SK-N-SH treated with all-trans-retinoic acid at 6 μM for 48 hours (cell line): Measurements from ENCODE around the gene ARHGEF38.

Experiments used
- ATAC-seq: fragments of 200-7000 bp; cut with Tn5 transposase; 3 replicates; pipeline ENCODE4 v1.9.1; 2020; ENCODE audit warnings: mild to moderate bottlenecking, moderate library complexity
- CREB5 ChIP-seq: fragments of 250-450 bp; sonication (Bioruptor Pico); IDR thresholded peaks from 2 replicates; pipeline ENCODE4 v1.5.1; 2020; ENCODE audit warnings: low read depth, mild to moderate bottlenecking, moderate library complexity
- CSRNP3 ChIP-seq: fragments of 250-450 bp; sonication (Bioruptor Pico); IDR thresholded peaks from 2 replicates; pipeline ENCODE4 v1.5.1; 2021; ENCODE audit warnings: mild to moderate bottlenecking, moderate library complexity
- ESRRG ChIP-seq: fragments of 250-450 bp; sonication (Bioruptor Pico); IDR thresholded peaks from 2 replicates; pipeline ENCODE4 v1.6.1; 2021; ENCODE audit warnings: mild to moderate bottlenecking
- GLIS3 ChIP-seq: fragments of 250-450 bp; sonication (Bioruptor Pico); IDR thresholded peaks from 2 replicates; pipeline ENCODE4 v1.5.0; 2020; ENCODE audit warnings: mild to moderate bottlenecking, moderate library complexity
- OSR1 ChIP-seq: fragments of 250-450 bp; sonication (Bioruptor Pico); IDR thresholded peaks from 2 replicates; pipeline ENCODE4 v1.8.0; 2022; ENCODE audit warnings: moderate library complexity, mild to moderate bottlenecking, inconsistent platforms
- PATZ1 ChIP-seq: fragments of 250-450 bp; sonication (Bioruptor Pico); IDR thresholded peaks from 2 replicates; pipeline ENCODE4 v1.8.0; 2020; ENCODE audit warnings: mild to moderate bottlenecking, moderate library complexity, borderline replicate concordance
- POU6F1 ChIP-seq: fragments of 250-450 bp; sonication (Bioruptor Pico); IDR thresholded peaks from 2 replicates; pipeline ENCODE4 v1.8.0; 2021; ENCODE audit warnings: low read depth, mild to moderate bottlenecking, moderate library complexity, borderline replicate concordance
- PPARA ChIP-seq: fragments of 250-450 bp; sonication (Bioruptor Pico); IDR thresholded peaks from 2 replicates; pipeline ENCODE4 v1.5.0; 2020; ENCODE audit warnings: mild to moderate bottlenecking, borderline replicate concordance
- SNAI2 ChIP-seq: fragments of 250-450 bp; sonication (Bioruptor Pico); IDR thresholded peaks from 2 replicates; pipeline ENCODE4 v1.5.0; 2020; ENCODE audit warnings: mild to moderate bottlenecking, moderate library complexity
- TCF4 ChIP-seq: fragments of 250-450 bp; sonication (Bioruptor Pico); IDR thresholded peaks from 2 replicates; pipeline ENCODE4 v1.8.0; 2021; ENCODE audit warnings: mild to moderate bottlenecking, moderate library complexity, borderline replicate concordance
- TOX ChIP-seq: fragments of 250-450 bp; sonication (Bioruptor Pico); IDR thresholded peaks from 2 replicates; pipeline ENCODE4 v1.8.0; 2021; ENCODE audit warnings: mild to moderate bottlenecking, moderate library complexity, borderline replicate concordance
- TSHZ2 ChIP-seq: fragments of 250-450 bp; sonication (Bioruptor Pico); IDR thresholded peaks from 2 replicates; pipeline ENCODE4 v1.5.0; 2020; ENCODE audit warnings: mild to moderate bottlenecking, moderate library complexity
- ZC3H10 ChIP-seq: fragments of 250-450 bp; sonication (Bioruptor Pico); IDR thresholded peaks from 2 replicates; pipeline ENCODE4 v1.5.1; 2021; ENCODE audit warnings: mild to moderate bottlenecking, moderate library complexity
- ZFP3 ChIP-seq: fragments of 250-450 bp; sonication (Bioruptor Pico); IDR thresholded peaks from 2 replicates; pipeline ENCODE4 v1.5.0; 2020; ENCODE audit warnings: mild to moderate bottlenecking, moderate library complexity
- ZFP30 ChIP-seq: fragments of 450-650 bp; formaldehyde crosslinking; IDR thresholded peaks from 2 replicates; pipeline ENCODE4 v1.5.0; 2022; ENCODE audit warnings: mild to moderate bottlenecking, moderate library complexity
- ZNF565 ChIP-seq: fragments of 450-650 bp; formaldehyde crosslinking; conservative IDR thresholded peaks from 2 replicates; pipeline ENCODE4 v1.5.0; 2020; ENCODE audit warnings: low read depth, mild to moderate bottlenecking, moderate library complexity
- ZNF70 ChIP-seq: fragments of 450-650 bp; formaldehyde crosslinking; IDR thresholded peaks from 2 replicates; pipeline ENCODE4 v1.5.0; 2020; ENCODE audit warnings: mild to moderate bottlenecking, moderate library complexity
- ZNF8 ChIP-seq: fragments of 450-650 bp; formaldehyde crosslinking; IDR thresholded peaks from 2 replicates; pipeline ENCODE4 v1.5.0; 2020; ENCODE audit warnings: mild to moderate bottlenecking, moderate library complexity

The ARHGEF38 gene

DNA sequence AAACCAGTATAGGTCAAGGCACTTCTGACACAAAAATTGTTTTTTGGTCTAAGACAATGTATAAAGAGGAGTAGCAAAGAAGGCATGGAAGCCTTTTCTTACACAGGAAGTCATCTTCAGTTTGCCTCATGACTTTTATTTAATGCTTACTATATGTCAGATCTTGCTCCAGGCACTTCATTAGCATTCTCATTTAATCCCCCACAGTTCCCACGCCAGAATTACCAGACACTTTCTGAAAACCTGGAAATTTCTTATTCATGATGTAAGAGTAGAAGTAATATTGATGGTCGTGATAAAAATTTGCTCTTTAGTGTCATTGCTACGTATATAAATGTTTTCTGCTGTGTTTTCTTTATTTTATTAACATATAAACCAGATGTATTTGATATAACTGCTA is 39.2 kb downstream of the ARHGEF38 start:
- no peak for TF ChIP-seq CSRNP3
- TF ChIP-seq TSHZ2 (CRISPR knock-in tag) = no peak
- no peak for TF ChIP-seq ZC3H10 (CRISPR knock-in tag)
- TF ChIP-seq ZFP30 = no peak
- TF ChIP-seq ESRRG = no peak
- no peak for ATAC-seq

GRCh38 chr4:105594099-105595010 is 41.9 kb downstream of the ARHGEF38 start:
- ATAC-seq = no peak
- no peak for TF ChIP-seq PATZ1 (CRISPR knock-in tag)
- no peak for TF ChIP-seq ZNF565
- no peak for TF ChIP-seq ZNF70 (CRISPR knock-in tag)
- TF ChIP-seq ZC3H10 (CRISPR knock-in tag) = no peak

DNA sequence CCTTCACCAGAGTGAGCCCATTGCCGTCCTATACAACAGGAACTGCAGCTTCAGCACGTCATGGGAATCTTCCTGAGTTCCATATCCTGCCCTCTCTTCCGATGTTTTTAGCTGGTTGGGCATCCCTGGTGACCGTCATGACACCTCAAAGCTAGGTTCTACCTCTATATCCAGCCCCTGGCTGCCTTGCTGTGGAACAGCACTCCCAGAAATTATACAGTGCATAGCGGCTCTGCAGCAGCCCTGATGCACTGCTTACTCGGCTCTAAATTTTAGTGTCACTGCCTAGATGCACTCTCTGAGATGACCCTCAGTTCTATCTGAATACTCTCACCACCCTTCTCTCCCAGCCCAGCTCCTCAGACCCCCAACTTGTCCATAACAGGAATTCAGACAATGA is 44.3 kb downstream of the ARHGEF38 start:
- ATAC-seq = no peak
- no peak for TF ChIP-seq ZFP30
- no peak for TF ChIP-seq CSRNP3
- no peak for TF ChIP-seq PPARA (CRISPR knock-in tag)
- no peak for TF ChIP-seq ZNF70 (CRISPR knock-in tag)
- TF ChIP-seq ZFP3 (CRISPR knock-in tag) = no peak
- no peak for TF ChIP-seq ESRRG
- TF ChIP-seq SNAI2 (CRISPR knock-in tag) = no peak
- TF ChIP-seq OSR1 = no peak
- no peak for TF ChIP-seq CREB5
- no peak for TF ChIP-seq ZNF565
- TF ChIP-seq ZNF8 (CRISPR knock-in tag) = no peak
- TF ChIP-seq ZC3H10 (CRISPR knock-in tag) = no peak
- no peak for TF ChIP-seq TSHZ2 (CRISPR knock-in tag)
- no peak for TF ChIP-seq GLIS3 (CRISPR knock-in tag)
- TF ChIP-seq TCF4 = no peak
- TF ChIP-seq POU6F1 (CRISPR knock-in tag) = no peak
- TF ChIP-seq TOX = no peak
